ENCODE results near the gene IQSEC1. TPM values are rescaled to one million over a fixed set of nuclear protein-coding genes. Genes with fewer than 3 reads are reported as not detected.

The IQSEC1 gene
- total RNA-seq, 2 donors from 2014 or later: 57.5 to 63.9 TPM

GRCh38 chr3:12970684-12971083 is 102.5 kb downstream of the IQSEC1 start:
- Histone ChIP-seq H3K4me1 (peaks cover 0 to 56% of the 10 kb centered on the region in 2 donors), H3K9me3 (no peaks in the 10 kb centered on the region), H3K36me3 (no peaks in the 10 kb centered on the region), H3K27ac (no peak overlapping the region), H3K27me3 (no peaks in the 10 kb centered on the region), H3K4me3 (no peak overlapping the region)
- DNase-seq (ENCODE audit: low spot score): no peak
- TF ChIP-seq CTCF (IDR thresholded peaks at IDR 0.05): no peak

- TF ChIP-seq CTCF (IDR thresholded peaks at IDR 0.05): no peak
- H3K9me3 ChIP-seq: no peaks in the 10 kb centered on the region
- DNase-seq (ENCODE audit: low spot score): no peak
- H3K4me3 ChIP-seq: no peak overlapping the region
- H3K4me1 ChIP-seq: peaks cover 0 to 64% of the 10 kb centered on the region in 2 donors
- no peaks in the 10 kb centered on the region for H3K27me3 ChIP-seq
- no peaks in the 10 kb centered on the region for H3K36me3 ChIP-seq
- H3K27ac ChIP-seq: peak overlapping the region; percentile 60 to 73
Measured at GRCh38 chr3:12969486-12969885, 103.7 kb downstream of the IQSEC1 start.

- no peak for TF ChIP-seq CTCF (IDR thresholded peaks at IDR 0.05)
- H3K27ac ChIP-seq: peak overlapping the region; percentile 60 to 73
- peaks cover 0 to 68% of the 10 kb centered on the region in 2 donors for H3K4me1 ChIP-seq
- no peaks in the 10 kb centered on the region for H3K27me3 ChIP-seq
- no peaks in the 10 kb centered on the region for H3K36me3 ChIP-seq
- no peaks in the 10 kb centered on the region for H3K9me3 ChIP-seq
- H3K4me3 ChIP-seq: no peak overlapping the region
- no peak for DNase-seq (ENCODE audit: low spot score)
Measured at GRCh38 chr3:12968541-12968940, 104.7 kb downstream of the IQSEC1 start.

GRCh38 chr3:12967606-12968351 is 105.5 kb downstream of the IQSEC1 start:
- peaks cover 0 to 76% of the 10 kb centered on the region in 2 donors for H3K4me1 ChIP-seq

GRCh38 chr3:12966847-12967605 is 106.2 kb downstream of the IQSEC1 start:
- H3K4me3 ChIP-seq: peak overlapping the region; percentile 68 to 88
- H3K27me3 ChIP-seq: no peaks in the 10 kb centered on the region
- no peak for DNase-seq (ENCODE audit: low spot score)
- TF ChIP-seq CTCF (IDR thresholded peaks at IDR 0.05): no peak
- H3K4me1 ChIP-seq: peaks cover 0 to 84% of the 10 kb centered on the region in 2 donors
- no peaks in the 10 kb centered on the region for H3K9me3 ChIP-seq
- no peaks in the 10 kb centered on the region for H3K36me3 ChIP-seq
- H3K27ac ChIP-seq: peak overlapping the region; percentile 86 to 87

More at GRCh38 chr3:12967606-12968351, 105.5 kb downstream of the IQSEC1 start:
- H3K4me3 ChIP-seq: peak overlapping the region; percentile 68 to 88
- peak overlapping the region; percentile 86 to 87 for H3K27ac ChIP-seq
- H3K9me3 ChIP-seq: no peaks in the 10 kb centered on the region
- H3K27me3 ChIP-seq: no peaks in the 10 kb centered on the region
- TF ChIP-seq CTCF (IDR thresholded peaks at IDR 0.05): no peak
- no peaks in the 10 kb centered on the region for H3K36me3 ChIP-seq
- DNase-seq (ENCODE audit: low spot score): peak; percentile 89
